ELR (cell line): ENCODE data around the gene ADGRA1.

Experiments used
- DNase-seq: peaks from one replicate; pipeline ENCODE4 v3.0.0-alpha.2; 2015; ENCODE audit warnings: low read depth

The ADGRA1 gene

GRCh38 chr10:133113146-133113830 is 25.6 kb downstream of the ADGRA1 start:
- DNase-seq, result no peak

DNA sequence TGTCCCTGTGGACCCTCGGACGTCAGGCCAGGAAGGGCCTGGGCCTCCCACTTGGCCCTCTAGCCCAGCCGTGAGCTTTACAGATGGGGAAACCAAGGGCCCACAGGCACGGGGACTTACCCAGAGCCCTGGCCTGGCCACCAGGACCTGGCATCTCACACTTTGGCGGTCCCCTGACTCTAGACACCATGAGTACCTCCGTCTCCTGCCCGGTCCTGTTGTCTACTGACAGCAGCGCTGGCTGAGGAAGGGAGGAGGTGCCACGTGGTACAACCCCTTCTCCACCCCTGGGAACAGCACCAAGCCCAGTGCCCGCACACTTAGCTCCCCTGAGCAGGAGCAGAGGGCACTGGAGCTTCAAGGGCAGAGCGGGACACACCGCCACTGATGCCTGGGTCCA is 26.1 kb downstream of the ADGRA1 start:
- DNase-seq, result no peak

GRCh38 chr10:133114251-133114650 is 26.5 kb downstream of the ADGRA1 start:
- no peak for DNase-seq

DNA sequence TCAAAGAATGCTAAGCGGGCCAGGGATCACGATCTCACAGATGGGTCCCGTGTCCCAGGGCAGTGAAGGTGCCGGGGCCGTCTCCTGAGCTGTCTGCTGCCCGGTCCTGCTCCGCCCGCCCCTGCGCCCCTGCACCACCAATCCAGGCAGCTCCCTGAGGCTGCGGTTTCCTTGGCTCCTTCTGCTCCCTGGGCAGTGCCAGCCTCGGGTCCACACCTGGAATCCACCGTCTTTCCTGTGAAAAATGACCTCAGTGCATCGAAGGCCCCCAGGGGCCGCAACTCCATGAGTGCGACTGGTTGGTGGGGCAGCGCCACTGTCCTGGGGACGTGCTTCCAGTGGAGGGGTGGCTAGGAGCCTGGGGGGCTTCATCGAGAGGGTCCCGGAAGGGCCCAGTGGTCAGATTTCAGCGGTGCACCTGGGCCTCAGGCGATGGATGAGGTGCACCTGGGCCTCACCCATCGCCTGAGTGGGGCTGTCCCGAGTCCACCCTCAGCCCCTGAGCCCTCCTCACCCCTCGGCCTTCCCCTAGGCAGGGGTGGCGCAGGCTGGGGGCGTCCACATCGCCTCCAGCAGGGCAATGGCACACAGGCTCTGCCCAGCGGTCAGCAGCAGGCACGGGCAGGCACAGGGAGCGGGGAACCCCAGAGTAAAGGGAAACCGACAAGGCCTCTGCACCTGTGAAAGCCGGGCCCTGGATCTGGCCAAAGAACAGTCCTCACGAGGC is 27.2 kb downstream of the ADGRA1 start:
- DNase-seq, result no peak

GRCh38 chr10:133115453-133115842 is 27.7 kb downstream of the ADGRA1 start:
- no peak for DNase-seq

DNA sequence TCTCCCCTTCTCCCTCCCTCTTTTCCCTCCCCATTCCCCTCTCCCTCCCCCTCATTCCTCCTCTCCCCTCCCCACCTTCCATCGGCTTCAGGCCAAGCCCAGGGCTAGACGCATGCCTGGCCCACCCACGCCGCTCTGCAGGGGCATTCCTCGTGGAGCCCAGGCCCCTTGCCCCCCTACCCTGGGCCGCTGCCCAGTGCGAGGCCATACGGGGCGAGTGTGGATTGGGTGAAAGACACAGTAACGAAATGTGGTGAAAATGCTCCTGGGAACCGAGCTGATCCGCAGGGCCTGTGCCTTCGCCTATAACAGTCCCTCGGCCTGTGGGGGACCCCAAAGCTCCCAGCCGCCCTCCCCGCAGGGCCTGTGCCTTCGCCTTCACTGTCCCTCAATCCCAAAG is 28.3 kb downstream of the ADGRA1 start:
- no peak for DNase-seq

DNA sequence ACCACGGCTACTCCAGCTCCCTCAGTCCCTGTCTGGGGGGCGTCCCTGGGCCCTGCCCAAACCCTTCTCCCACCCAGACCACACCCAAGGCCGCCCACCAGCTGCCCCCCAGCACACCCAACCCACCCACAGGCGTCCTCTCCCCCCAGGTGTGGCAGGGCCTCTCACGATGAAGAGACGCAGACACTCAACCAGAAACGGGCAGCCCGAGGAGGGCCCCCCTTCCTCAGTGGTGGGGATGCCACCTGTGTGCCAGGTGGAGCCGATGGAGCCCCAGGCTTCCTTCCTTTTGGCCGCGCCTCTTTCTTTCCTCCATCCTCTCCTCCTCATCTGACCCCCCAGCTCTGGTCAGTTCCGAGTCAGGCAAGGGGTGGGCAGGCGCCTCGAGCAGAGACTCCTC is 28.7 kb downstream of the ADGRA1 start:
- no peak for DNase-seq

DNA sequence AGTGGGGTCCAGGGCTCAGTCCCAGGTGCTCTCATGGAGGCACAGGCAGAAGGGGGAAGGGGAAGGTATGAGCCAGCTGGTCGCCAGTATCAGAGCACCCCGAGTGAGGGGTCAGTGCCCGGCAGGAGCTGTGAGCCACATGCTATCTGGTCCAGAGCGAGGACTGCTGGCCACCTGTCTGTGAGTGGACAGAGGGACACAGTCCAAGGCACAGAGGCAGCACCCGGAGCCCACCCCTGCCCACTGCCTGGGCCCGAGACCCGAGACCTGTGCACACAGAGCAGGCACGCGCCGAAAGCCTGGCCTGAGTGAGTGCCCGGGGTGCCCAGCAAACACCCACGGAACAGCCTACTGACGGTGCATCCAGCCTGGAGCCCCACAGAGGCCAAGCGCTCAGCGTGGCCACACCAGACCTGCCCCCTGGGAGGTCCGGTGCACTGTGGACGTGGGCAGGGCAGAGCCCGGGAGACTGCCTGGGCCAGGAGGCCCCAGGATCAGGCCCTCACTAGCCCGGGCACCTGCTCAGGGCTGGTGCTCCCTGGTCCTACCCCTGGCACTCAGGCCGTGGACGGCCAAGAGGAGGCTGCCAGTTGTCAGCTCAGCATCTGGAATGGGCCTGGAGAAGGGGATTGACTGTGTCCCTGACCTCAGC is 29.4 kb downstream of the ADGRA1 start:
- no peak for DNase-seq

DNA sequence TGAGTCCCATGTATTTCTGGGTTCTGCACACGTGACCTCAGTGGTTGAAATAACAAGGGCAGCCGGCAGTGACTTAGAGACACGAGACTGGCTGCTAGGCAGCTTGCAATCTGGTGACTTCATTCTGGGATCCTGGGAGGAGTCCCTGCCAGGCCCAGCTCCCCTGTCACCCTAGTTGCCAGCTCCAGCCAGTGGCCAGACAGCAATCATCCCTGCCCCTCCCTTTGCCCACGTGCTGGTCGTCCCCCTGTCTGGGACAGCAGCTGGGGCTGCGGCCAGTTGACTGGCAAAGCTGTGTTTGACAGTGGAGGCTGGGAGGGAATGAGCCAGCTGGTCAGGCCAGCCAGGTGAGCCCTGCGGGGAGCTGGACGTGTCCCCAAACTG is 30.0 kb downstream of the ADGRA1 start:
- DNase-seq, result no peak

DNA sequence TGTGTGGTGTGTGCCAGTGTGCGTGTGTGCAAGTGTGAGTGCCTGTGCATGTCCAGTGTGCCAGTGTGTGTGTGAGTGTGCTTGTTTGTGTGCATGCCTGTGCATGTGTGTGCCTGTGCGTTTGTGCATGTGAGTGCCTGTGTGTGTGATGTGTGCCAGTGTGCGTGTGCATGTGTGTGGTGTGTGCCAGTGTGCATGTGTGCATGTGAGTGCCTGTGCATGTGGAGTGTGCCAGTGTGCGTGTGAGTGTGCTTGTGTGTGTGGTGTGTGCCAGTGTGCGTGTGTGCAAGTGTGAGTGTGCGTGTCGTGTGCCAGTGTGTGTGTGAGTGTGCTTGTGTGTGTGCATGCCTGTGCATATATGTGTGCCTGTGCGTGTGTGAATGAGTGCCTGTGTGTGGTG is 33.8 kb downstream of the ADGRA1 start:
- DNase-seq, result no peak

DNA sequence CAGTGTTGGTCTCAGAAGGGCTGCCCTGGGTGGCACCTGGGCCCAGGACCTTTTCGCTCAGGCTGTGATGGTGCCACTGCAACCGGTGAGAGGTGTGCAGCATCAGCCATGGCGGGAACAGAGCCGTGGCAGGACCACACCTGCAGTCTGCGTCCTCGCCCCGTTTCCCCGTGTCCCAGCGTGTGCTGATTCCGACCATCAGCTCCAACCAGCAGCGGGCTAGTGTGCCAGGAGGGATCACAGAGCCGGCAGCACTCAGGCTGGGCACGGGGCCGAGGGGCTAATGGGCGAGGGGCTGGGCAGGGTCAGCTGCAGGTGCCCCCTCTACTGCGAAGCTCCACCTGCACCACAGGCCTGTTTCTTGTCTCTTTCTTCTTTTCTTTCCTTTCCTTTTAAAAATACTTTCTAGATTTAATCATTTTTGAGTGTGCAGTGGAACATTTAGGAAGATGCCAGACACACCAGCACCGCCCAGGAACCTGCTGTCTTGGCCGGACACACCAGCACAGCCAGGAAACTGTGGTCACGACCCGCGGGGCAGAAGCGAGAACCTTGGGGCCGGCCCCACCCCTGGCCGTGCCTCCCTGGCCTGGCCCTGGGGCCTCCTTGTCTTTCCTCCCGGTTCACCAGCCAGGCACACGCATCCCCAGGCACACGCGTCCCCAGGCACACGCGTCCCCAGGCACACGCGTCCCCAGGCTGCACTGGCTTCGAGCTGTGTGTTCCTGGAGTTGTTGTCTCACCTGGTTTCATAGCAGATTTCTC is 34.6 kb downstream of the ADGRA1 start:
- no peak for DNase-seq

- no peak for DNase-seq
These were observed 35.5 kb downstream of the ADGRA1 start for GRCh38 chr10:133123050-133123745.

GRCh38 chr10:133123746-133124356 is 36.1 kb downstream of the ADGRA1 start:
- no peak for DNase-seq

DNA sequence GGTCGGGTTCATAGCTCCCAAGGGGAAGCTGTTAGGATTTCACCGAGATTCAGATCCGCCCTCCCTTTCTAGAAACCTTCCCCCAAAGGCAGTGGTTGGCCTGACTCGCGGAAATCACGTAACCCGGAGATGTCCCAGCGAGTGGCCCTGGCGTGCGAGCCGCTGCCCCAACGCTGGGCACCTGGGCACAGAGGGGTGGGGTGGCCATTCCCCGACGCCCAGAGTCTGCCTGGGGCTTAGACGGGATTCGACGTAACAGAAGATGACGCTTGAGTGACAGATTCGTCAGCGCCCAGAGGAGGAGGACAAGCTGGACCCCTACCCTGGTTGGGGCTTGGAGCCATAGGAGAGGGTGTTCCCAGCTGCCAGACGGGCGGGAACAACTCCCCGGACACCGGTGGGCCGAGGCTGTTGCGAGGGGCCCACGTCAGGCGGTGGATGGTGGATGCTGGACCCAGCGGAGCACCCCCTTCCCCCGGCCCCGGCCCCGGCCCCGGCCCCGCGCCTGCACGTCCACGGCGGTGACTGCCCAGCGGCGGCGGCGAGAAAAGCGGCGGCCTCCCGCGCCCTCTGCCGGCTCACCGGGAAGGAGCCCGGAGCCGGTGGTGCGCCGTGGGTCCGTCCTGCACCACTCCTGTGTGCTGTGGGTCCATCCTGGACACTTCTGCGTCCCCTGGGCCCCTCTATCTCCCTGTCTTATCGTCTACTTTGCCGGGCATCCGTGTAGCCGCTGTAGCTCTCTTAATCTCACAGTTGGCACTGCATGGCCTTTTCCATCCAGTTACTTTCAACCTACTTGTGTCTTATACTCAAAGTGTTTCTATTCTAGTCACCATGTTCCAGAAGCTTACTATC is 36.9 kb downstream of the ADGRA1 start:
- DNase-seq, result no peak

DNA sequence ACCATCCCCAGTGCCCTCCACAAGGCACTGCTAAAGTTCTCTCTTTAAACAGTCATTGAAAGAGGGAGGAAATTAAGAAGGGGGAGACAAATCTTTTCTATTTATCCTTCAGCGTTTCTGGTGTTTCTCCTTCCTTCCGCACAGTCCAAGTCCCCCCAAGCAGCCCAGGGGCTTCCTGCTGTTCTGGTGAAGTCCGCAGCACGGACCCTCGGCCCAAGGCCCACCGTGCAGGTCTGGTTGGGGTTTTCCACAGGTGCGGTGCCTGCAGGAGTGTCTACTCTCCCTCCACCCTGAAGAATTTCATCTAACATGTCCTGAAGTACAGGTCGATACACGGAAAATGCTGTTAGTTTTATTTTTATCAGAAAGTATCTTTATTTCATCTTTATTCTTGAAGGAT is 38.2 kb downstream of the ADGRA1 start:
- DNase-seq, result no peak

- DNase-seq, result no peak
These were observed 38.9 kb downstream of the ADGRA1 start for GRCh38 chr10:133126431-133127290.

DNA sequence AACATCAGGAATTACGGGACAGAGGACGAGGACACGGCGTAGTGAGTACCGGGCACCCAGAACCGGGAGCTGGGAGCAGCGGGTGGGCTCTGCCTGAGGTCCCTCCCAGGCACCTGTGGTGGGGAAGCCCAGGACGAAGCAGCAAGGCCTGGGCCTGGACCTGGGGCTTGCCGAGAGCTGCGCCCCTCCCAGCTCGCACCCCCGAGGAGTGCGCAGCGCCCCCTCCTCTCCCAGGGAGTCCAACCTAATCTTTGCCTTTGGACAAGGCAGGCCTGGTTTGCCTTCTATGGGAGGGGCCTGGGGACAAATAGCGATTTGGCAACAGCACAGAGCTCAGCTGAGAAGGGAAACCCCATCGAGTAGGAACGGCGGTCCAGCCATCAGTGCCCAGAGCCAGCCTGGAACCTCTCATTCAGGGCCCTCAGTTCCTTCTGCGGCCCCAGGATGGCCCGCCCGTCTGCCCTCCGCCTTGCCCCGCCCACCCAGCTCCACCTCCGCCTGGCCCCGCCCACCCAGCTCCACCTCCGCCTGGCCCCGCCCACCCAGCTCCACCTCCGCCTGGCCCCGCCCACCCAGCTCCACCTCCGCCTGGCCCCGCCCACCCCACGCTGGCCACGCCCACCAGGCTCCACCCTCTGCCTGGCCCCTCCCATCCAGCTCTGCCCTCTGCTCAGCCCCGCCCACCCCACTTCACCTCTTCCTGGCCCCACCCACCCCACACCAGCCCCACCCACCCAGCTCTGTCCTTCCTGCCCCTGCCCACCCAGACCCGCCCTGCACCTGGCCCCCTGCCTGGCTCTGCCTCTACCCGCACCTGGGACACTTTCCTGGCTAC is 39.8 kb downstream of the ADGRA1 start:
- DNase-seq, result no peak
